NCI-H1092 (cell line): ENCODE measurements around the gene PCDHB15.
"Not testable (repeated sequence)": the region's sequence is repeated elsewhere in the genome, so short reads cannot be mapped to it uniquely, and the experiment has no call there.

Experiments
- DNase-seq: peaks from one replicate; lab custom pipeline; 2025; lab: John Stamatoyannopoulos, UW

The PCDHB15 gene

GRCh38 chr5:141245250-141245717 lies at the start of gene PCDHB15:
Gene PCDHB15 (plus strand): TSS chr5:141245395. CDS start chr5:141245579, 184 bp downstream.
- no peak for DNase-seq

GRCh38 chr5:141196363-141196762 lies 48.8 kb upstream of the PCDHB15 start:
- DNase-seq = no peak

DNA sequence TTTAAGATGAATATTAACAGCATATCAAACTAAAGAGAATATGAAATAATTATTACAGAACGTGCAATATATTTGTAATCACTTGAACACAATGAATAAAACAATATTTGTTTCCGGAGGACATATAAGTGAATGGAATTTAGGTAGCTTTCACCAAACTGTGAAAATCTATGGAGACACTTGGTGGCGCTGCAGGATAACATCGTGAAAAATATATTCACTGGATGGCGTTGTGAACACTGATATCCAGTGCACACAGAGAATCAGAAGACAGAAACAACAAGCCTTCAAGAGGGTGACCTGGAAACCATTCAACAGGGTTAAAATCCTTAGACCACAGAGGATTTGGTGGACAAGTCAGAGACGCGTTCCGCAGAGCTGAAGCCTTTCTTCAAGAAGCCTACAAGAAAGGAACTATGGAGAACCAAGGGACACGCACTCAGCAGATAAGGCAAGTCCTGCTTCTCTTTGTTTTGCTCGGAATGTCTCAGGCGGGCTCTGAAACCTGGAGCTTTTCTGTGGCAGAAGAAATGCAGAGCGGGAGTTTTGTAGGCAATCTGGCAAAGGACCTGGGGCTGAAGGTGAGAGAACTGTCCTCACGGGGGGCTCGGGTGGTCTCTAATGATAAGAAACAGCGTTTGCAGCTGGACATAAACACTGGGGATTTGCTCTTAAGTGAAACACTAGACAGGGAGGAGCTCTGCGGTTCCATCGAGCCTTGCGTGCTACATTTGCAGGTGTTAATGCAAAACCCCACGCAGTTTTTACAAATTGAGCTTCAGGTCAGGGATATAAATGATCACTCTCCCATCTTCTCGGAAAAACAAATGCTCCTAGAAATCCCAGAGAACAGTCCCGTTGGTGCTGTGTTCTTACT lies 45.6 kb upstream of the PCDHB15 start, which contains the start of gene PCDHB11:
PCDHB11 (plus strand) TSS at position 269 of the 877 bp plus-strand sequence; CDS start at position 417, 148 bp downstream.
- DNase-seq = no peak

DNA sequence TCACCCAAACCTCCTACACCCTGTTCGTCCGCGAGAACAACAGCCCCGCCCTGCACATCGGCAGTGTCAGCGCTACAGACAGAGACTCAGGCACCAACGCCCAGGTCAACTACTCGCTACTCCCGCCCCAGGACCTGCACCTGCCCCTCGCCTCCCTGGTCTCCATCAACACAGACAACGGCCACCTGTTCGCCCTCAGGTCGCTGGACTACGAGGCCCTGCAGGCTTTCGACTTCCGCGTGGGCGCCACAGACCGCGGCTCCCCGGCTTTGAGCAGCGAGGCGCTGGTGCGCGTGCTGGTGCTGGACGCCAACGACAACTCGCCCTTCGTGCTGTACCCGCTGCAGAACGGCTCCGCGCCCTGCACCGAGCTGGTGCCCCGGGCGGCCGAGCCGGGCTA lies 44.1 kb upstream of the PCDHB15 start:
- DNase-seq = not testable (repeated sequence)

DNA sequence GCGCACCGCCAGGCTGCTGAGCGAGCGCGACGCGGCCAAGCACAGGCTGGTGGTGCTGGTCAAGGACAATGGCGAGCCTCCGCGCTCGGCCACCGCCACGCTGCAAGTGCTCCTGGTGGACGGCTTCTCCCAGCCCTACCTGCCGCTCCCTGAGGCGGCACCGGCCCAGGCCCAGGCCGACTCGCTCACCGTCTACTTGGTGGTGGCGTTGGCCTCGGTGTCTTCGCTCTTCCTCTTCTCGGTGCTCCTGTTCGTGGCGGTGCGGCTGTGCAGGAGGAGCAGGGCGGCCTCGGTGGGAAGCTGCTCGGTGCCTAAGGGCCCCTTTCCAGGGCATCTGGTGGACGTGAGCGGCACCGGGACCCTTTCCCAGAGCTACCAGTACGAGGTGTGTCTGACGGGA lies 43.5 kb upstream of the PCDHB15 start:
- not testable (repeated sequence) for DNase-seq

- DNase-seq = no peak
Measured at GRCh38 chr5:141208478-141208877, 36.7 kb upstream of the PCDHB15 start, which contains the start of gene PCDHB12. Gene PCDHB12 (plus strand): TSS chr5:141208719. CDS start chr5:141208908, 189 bp downstream.

- DNase-seq = not testable (repeated sequence)
Measured at GRCh38 chr5:141210281-141210680, 34.9 kb upstream of the PCDHB15 start.

DNA sequence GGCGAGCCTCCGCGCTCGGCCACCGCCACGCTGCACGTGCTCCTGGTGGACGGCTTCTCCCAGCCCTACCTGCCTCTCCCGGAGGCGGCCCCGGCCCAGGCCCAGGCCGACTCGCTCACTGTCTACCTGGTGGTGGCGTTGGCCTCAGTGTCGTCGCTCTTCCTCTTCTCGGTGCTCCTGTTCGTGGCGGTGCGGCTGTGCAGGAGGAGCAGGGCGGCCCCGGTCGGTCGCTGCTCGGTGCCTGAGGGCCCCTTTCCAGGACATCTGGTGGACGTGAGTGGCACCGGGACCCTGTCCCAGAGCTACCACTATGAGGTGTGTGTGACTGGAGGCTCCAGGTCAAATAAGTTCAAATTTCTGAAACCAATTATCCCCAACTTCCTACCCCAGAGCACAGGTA lies 34.3 kb upstream of the PCDHB15 start:
- not testable (repeated sequence) for DNase-seq

DNA sequence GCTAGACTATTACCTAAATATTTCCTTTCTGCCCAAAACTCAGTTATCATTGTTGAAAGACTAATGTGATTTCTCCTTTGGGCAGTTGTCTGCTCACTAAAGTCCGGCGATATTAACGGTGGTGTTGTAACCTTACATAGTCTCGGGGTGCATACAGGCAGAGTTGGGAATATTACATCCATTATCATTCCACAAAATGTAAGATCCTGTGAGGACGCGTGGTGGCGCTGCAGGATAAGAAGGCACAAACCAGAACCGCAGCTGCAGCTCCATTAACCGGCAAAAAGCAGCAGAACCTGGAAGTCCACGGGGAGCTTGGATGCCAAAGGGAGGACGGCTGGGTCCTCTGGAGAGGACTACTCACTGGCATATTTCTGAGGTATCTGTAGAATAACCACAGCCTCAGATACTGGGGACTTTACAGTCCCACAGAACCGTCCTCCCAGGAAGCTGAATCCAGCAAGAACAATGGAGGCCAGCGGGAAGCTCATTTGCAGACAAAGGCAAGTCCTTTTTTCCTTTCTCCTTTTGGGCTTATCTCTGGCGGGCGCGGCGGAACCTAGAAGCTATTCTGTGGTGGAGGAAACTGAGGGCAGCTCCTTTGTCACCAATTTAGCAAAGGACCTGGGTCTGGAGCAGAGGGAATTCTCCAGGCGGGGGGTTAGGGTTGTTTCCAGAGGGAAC lies 31.4 kb upstream of the PCDHB15 start, which contains the start of gene PCDHB13:
PCDHB13 (plus strand) TSS at position 264 of the 684 bp plus-strand sequence; CDS start at position 469, 205 bp downstream.
- DNase-seq = peak; percentile 9

DNA sequence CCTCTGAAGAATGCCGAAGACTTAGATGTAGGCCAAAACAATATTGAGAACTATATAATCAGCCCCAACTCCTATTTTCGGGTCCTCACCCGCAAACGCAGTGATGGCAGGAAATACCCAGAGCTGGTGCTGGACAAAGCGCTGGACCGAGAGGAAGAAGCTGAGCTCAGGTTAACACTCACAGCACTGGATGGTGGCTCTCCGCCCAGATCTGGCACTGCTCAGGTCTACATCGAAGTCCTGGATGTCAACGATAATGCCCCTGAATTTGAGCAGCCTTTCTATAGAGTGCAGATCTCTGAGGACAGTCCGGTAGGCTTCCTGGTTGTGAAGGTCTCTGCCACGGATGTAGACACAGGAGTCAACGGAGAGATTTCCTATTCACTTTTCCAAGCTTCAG lies 30.6 kb upstream of the PCDHB15 start:
- DNase-seq = not testable (repeated sequence)

GRCh38 chr5:141215504-141215903 lies 29.7 kb upstream of the PCDHB15 start:
- DNase-seq = not testable (repeated sequence)

DNA sequence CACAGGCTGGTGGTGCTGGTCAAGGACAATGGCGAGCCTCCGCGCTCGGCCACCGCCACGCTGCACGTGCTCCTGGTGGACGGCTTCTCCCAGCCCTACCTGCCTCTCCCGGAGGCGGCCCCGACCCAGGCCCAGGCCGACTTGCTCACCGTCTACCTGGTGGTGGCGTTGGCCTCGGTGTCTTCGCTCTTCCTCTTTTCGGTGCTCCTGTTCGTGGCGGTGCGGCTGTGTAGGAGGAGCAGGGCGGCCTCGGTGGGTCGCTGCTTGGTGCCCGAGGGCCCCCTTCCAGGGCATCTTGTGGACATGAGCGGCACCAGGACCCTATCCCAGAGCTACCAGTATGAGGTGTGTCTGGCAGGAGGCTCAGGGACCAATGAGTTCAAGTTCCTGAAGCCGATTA lies 29.2 kb upstream of the PCDHB15 start:
- not testable (repeated sequence) for DNase-seq

DNA sequence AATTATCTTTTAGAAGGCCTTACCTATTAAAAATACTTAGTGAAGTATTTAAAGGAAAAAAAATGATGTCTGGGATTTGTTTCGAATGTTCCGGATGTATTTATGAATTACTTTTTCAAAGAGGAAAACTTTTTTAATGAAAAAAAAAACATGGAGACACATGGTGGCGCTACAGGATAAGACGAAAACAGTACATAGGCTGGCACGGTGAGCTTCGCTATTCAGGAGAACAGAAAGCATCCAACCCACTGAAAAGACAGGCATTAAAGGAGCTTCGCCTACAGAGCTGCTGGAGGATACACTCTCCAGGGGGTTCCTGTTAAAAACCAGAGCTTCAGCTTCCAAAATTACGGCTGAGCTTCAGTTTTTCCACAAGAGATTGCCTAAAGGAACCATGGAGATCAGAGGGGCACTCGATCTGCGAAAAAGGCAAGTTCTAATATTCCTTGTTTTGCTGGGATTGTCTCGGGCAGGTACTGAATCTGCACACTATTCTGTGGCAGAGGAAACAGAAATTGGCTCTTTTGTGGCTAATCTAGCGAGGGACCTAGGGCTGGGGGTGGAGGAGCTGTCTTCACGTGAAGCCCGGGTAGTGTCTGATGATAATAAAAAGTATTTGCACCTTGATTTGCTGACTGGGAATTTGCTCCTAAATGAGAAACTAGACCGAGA lies 21.9 kb upstream of the PCDHB15 start, which contains the start of gene PCDHB14:
PCDHB14 (plus strand) TSS at position 232 of the 672 bp plus-strand sequence; CDS start at position 395, 163 bp downstream.
- peak; percentile 47 for DNase-seq

- DNase-seq = not testable (repeated sequence)
Measured at GRCh38 chr5:141224844-141225243, 20.4 kb upstream of the PCDHB15 start.

GRCh38 chr5:141225421-141225820 lies 19.8 kb upstream of the PCDHB15 start:
- not testable (repeated sequence) for DNase-seq

DNA sequence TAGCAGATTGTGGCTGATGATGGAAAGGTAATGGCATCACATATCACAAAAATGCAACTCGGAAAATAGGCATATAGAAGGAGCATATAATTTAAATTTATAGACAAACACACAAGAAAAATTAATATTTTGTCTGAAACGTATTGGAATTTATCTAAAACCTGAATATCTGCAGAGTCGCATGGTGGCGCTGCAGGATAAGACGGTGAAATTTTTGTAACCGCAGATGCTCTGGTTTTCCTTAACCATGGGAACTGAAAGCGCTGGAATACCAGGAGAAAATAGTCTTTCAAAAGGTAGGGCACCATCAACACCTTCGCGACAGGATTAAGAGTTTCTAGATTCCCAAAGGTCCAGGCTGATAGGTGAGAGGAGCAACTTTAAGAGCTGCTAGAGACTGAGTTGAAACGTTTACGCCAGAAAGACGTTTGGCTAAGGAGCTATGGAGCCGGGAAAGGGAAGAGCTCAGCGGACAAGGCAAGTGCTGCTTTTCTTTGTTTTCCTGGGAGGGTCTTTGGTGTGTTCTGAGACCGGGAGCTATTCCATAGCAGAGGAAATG lies 11.0 kb upstream of the PCDHB15 start:
- DNase-seq = no peak

DNA sequence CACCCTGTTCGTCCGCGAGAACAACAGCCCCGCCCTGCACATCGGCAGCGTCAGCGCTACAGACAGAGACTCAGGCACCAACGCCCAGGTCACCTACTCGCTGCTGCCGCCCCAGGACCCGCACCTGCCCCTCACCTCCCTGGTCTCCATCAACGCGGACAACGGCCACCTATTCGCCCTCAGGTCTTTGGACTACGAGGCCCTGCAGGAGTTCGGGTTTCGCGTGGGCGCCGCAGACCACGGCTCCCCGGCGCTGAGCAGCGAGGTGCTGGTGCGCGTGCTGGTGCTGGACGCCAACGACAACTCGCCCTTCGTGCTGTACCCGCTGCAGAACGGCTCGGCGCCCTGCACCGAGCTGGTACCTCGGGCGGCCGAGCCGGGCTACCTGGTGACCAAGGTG lies 9.3 kb upstream of the PCDHB15 start:
- not testable (repeated sequence) for DNase-seq

- no peak for DNase-seq
Measured at GRCh38 chr5:141236516-141237313, 8.5 kb upstream of the PCDHB15 start.

DNA sequence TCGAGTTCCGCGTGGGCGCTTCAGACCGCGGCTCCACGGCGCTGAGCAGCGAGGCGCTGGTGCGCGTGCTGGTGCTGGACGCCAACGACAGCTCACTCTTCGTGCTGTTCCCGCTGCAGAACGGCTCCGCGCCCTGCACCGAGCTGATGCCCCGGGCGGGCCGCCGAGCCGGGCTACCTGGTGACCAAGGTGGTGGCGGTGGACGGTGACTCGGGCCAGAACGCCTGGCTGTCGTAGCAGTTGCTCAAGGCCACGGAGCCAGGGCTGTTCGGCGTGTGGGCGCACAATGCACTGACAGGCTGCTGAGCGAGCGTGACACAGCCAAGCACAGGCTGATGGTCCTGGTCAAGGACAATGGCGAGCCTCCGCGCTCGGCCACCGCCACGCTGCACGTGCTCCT lies 3.7 kb upstream of the PCDHB15 start:
- DNase-seq = no peak

GRCh38 chr5:141246971-141247370 lies 1.8 kb downstream of the PCDHB15 start:
- DNase-seq = not testable (repeated sequence)

- DNase-seq = not testable (repeated sequence)
Measured at GRCh38 chr5:141247434-141247833, 2.2 kb downstream of the PCDHB15 start.
